ENCODE results near the gene C1RL.
A peak's percentile ranks its signal among the peaks of the same experiment; 100 is the strongest.
"Not testable (repeated sequence)": the region's sequence is repeated elsewhere in the genome, so short reads cannot be mapped to it uniquely, and the experiment has no call there.

C1RL gene

DNA sequence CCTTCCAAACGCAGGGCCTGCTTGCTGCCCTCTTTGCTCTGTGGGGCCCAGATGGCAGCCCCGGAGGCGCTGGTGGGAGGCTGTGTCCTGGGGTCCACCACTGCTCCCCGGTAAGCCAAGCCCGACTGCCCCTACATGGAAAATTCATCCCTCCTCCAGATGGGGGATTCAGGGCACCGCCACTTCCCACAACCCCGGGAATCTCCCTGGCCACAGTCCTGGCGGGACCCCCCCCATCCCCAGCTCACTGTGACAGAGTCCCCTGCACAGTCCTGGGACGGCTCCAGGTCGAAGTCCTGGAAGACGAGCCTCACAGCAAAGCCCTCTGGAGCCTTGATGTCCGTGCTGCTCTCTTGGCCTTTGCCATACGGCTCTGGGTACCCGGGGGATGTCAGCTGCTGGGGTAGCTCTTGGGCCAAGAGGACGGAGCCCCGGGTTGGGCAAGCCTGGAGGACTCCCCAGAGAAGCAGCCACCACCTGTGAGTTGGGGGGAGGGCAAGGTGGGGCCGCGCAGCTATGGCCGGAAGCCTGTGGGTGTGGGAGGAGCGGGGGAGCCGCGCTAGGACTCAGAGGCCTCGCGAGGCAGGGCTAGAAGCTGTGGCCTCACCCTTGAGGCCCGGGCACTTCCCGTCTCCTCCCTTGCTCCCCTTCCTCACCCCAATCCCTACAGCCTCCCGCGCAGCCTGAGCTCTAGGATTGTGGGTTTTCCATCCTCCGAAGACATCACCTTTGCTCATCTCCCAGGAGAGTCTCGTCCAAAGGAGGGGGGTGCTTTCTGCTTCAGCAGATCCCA, 815 bp downstream of the C1RL start:
- H3K9me3 Mint-ChIP-seq, result peaks cover 10% of the 10 kb centered on the region
- peak overlapping the region; percentile 93 to 99 (median 99) for H3K27ac Mint-ChIP-seq
- no peaks in the 10 kb centered on the region for H3K27me3 Mint-ChIP-seq (ENCODE audit: low read depth)

DNA sequence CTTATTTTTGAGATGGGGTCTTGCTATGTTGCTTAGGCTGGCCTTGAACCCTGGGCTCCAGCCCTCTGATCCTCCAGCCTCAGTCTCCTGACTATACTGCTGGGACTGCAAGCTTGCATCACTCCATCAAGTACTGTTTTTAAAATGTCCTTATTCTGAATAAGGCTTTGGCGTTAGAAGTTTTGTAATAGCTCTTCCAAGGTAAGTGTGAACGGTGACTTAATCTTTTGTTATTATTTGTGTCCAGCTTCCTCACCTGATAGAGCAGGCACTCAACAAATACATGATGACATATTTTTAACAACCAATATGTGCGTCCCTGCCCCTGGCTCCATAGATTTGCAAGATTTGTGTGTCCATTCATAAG, 1.4 kb downstream of the C1RL start:
- TF ChIP-seq, protein P1, sequence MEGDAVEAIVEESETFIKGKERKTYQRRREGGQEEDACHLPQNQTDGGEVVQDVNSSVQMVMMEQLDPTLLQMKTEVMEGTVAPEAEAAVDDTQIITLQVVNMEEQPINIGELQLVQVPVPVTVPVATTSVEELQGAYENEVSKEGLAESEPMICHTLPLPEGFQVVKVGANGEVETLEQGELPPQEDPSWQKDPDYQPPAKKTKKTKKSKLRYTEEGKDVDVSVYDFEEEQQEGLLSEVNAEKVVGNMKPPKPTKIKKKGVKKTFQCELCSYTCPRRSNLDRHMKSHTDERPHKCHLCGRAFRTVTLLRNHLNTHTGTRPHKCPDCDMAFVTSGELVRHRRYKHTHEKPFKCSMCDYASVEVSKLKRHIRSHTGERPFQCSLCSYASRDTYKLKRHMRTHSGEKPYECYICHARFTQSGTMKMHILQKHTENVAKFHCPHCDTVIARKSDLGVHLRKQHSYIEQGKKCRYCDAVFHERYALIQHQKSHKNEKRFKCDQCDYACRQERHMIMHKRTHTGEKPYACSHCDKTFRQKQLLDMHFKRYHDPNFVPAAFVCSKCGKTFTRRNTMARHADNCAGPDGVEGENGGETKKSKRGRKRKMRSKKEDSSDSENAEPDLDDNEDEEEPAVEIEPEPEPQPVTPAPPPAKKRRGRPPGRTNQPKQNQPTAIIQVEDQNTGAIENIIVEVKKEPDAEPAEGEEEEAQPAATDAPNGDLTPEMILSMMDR (IDR thresholded peaks at IDR 0.05; ENCODE audit: unreplicated experiment in 3 of 3), result no peak
- H3K27me3 Mint-ChIP-seq (ENCODE audit: low read depth), result no peaks in the 10 kb centered on the region
- peak overlapping the region; percentile 91 to 94 (median 92) for H3K4me3 Mint-ChIP-seq
- H3K4me1 Mint-ChIP-seq, result peaks cover 13% of the 10 kb centered on the region
- H3K36me3 Mint-ChIP-seq (ENCODE audit: low read depth), result peaks cover 32% of the 10 kb centered on the region
- H3K9me3 Mint-ChIP-seq, result peaks cover 10% of the 10 kb centered on the region
- H3K27ac Mint-ChIP-seq, result peak overlapping the region; percentile 93 to 99 (median 99)

More for the DNA sequence above, 815 bp downstream of the C1RL start:
- peak overlapping the region; percentile 91 to 94 (median 92) for H3K4me3 Mint-ChIP-seq
- TF ChIP-seq, protein P1 (IDR thresholded peaks at IDR 0.05; ENCODE audit: unreplicated experiment in 3 of 3), result no peak
- H3K4me1 Mint-ChIP-seq, result peaks cover 13% of the 10 kb centered on the region
- H3K36me3 Mint-ChIP-seq (ENCODE audit: low read depth), result peaks cover 29% of the 10 kb centered on the region

DNA sequence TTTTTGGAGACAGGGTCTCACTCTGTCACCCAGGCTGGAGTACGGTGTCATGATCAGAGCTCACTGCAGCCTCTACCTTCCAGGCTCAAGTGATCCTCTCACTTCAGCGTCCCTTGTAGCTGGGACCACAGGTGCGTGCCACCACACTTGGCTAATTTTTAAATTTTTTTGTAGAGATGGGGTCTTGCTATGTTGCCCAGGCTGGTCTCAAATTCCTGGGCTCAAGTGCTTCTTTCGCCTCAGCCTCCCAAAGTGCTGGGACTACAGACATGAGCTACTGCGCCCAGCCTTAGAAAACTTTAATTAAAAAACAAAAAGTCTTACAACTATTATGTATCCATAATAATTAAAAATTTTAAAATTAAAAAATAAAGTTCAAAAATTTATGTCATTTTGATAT, 1.8 kb downstream of the C1RL start:
- peak overlapping the region in 1 of 3 experiments; percentile 42 for H3K27ac Mint-ChIP-seq
- peaks cover 13% of the 10 kb centered on the region for H3K4me1 Mint-ChIP-seq
- H3K4me3 Mint-ChIP-seq, result peak overlapping the region; percentile 28 to 76 (median 51)

DNA sequence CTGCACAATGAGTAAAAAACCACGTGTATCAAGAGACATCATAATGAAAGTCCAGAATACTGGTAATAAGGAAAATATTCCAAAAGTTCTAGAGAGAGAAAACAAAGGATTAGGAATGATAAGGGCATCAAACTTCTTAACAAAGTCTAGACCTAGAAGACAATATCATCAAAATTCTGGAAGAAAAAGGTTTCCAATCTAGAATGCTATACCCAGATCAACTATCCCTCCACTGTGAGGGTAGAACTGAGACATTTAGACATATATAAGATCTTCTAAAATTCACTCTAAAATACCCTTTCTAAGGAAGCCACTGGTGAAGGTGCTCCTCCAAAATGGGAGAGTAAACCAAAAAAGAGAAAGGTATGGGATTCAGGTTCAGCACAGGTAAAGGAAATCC, 2.9 kb downstream of the C1RL start:
- peaks cover 13% of the 10 kb centered on the region for H3K4me1 Mint-ChIP-seq
- peak overlapping the region in 2 of 3 experiments; percentile 42 to 51 for H3K27ac Mint-ChIP-seq
- H3K4me3 Mint-ChIP-seq, result peak overlapping the region; percentile 65 to 76 (median 66)
- H3K27me3 Mint-ChIP-seq (ENCODE audit: low read depth), result no peaks in the 10 kb centered on the region
- TF ChIP-seq, protein P1 (IDR thresholded peaks at IDR 0.05; ENCODE audit: unreplicated experiment in 3 of 3), result no peak
- peaks cover 10% of the 10 kb centered on the region for H3K9me3 Mint-ChIP-seq
- peaks cover 40% of the 10 kb centered on the region for H3K36me3 Mint-ChIP-seq (ENCODE audit: low read depth)

More for the DNA sequence above, 1.8 kb downstream of the C1RL start:
- H3K36me3 Mint-ChIP-seq (ENCODE audit: low read depth), result peaks cover 37% of the 10 kb centered on the region
- H3K27me3 Mint-ChIP-seq (ENCODE audit: low read depth); H3K9me3 Mint-ChIP-seq: not testable (repeated sequence)

DNA sequence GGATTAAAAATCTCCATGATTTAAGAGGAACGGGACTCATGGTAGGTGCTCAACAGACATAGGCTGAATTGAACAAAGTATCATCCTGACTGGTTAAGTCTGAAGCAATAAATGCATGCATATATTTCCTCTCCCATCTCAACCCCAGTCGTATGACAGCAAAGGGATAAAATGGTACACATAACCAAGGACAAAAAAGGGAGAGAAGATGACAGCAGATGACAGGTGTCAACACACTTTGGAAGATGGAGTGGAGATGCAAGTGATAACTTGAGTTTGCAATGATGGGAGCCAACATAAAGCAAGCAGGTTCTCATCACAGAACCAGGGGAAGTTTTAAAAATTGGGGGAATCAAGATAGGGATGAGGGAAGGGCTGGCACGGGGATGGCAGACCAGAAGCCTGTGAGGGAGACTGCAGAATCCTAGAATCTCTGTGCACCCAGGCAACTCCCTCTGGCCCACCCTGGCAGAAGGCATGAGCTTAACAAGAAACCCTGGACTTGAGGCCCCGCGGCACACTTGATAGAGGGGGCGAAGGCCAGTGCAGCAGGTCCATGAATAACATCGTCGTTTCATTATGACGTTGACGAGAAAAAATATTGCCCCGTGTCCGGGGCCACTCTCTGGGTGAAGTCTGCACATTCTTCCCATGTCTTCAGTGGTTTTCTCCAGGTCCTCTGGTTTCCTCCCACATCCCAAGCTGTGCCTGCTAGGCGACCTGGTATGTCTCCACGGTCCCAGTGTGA, 5.0 kb downstream of the C1RL start:
- H3K9me3 Mint-ChIP-seq, result peaks cover 10% of the 10 kb centered on the region
- TF ChIP-seq, protein P1 (IDR thresholded peaks at IDR 0.05; ENCODE audit: unreplicated experiment in 3 of 3), result no peak
- peaks cover 6% of the 10 kb centered on the region for H3K4me1 Mint-ChIP-seq
- no peaks in the 10 kb centered on the region for H3K27me3 Mint-ChIP-seq (ENCODE audit: low read depth)
- H3K4me3 Mint-ChIP-seq, result no peak overlapping the region
- H3K27ac Mint-ChIP-seq, result no peak overlapping the region
- H3K36me3 Mint-ChIP-seq (ENCODE audit: low read depth), result peaks cover 45% of the 10 kb centered on the region

DNA sequence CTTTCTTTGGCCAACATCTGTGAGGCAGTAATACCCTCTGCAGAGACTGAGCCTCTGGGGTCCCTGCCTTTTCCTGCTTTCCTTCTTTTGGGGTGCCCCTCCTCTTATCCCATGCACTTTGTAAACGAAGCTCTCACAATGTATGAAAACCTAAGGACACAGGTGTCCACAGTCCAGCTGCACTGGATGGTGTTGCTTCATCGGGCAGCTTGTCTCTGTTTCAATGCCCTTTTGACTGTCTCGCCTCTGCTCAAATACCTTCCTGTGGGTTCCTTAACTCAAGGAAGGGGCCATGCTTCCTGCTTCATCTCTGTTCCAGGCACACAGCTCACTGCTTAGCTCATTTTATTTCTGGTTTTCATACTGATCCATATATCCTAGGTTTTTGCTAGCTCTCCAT, 6.4 kb downstream of the C1RL start:
- H3K27me3 Mint-ChIP-seq (ENCODE audit: low read depth), result no peaks in the 10 kb centered on the region
- TF ChIP-seq, protein P1 (IDR thresholded peaks at IDR 0.05; ENCODE audit: unreplicated experiment in 3 of 3), result no peak
- peaks cover 10% of the 10 kb centered on the region for H3K9me3 Mint-ChIP-seq

More for the DNA sequence above, 6.4 kb downstream of the C1RL start:
- H3K4me3 Mint-ChIP-seq, result no peak overlapping the region
- no peak overlapping the region for H3K27ac Mint-ChIP-seq
- peaks cover 47% of the 10 kb centered on the region for H3K36me3 Mint-ChIP-seq (ENCODE audit: low read depth)
- H3K4me1 Mint-ChIP-seq, result no peaks in the 10 kb centered on the region

Measured in nephron (organoid).